Tibial artery (tissue), 4 donors: ENCODE measurements around the gene TIGD1.

Experiments used
- DNase-seq, 2 donors: peaks; one replicate each; pipeline ENCODE4 v3.0.0-alpha.2; 2019
- H3K27ac ChIP-seq, 2 donors: fragments of 200-600 bp; sonication (generic) in 1 of 2; 1 replicate in 1 of 2; 2 replicates in 1 of 2; pipeline ENCODE4 v1.5.1; 2018 to 2019; ENCODE audit warnings: mild to moderate bottlenecking in 1 of 2
- H3K27me3 ChIP-seq, 2 donors: fragments of 200-600 bp; sonication (generic) in 1 of 2; one replicate each; pipeline versions ENCODE4 v1.5.1 to v1.6.0; 2016 to 2019
- H3K36me3 ChIP-seq, 3 donors: fragments of 200-600 bp; sonication (generic) in 2 of 3; one replicate each; pipeline ENCODE4 v1.5.1; 2016 to 2019; ENCODE audit warnings: mild to moderate bottlenecking in 2 of 3
- H3K4me1 ChIP-seq, 4 donors: fragments of 200-600 bp; sonication (generic) in 2 of 4; 1 replicate in 3 of 4; 2 replicates in 1 of 4; pipeline ENCODE4 v1.5.1; 2016 to 2019
- H3K4me3 ChIP-seq, 2 donors: fragments of 200-600 bp; sonication (generic) in 1 of 2; 1 replicate in 1 of 2; 2 replicates in 1 of 2; pipeline ENCODE4 v1.5.1; 2018 to 2019; ENCODE audit warnings: mild to moderate bottlenecking in 2 of 2
- H3K9me3 ChIP-seq, 3 donors: fragments of 200-600 bp; sonication (generic) in 1 of 3; one replicate each; pipeline ENCODE4 v1.5.1; 2016 to 2019
- CTCF ChIP-seq, 2 experiments: fragments of 200-600 bp in 1 of 2; fragments of 450-650 bp in 1 of 2; IDR thresholded peaks; one replicate each; pipeline ENCODE4 v1.5.1; 2017 to 2019; ENCODE audit warnings: antibody characterized with exemption in 2 of 2, mild to moderate bottlenecking in 1 of 2, moderate library complexity in 1 of 2
- intact Hi-C: fragments of 100-400 bp; cut with DNase I; formaldehyde crosslinking; loops from one replicate; pipeline ENCODE4 v1.15.0; 2023; ENCODE audit warnings: low total_unique reads

TIGD1 gene

DNA sequence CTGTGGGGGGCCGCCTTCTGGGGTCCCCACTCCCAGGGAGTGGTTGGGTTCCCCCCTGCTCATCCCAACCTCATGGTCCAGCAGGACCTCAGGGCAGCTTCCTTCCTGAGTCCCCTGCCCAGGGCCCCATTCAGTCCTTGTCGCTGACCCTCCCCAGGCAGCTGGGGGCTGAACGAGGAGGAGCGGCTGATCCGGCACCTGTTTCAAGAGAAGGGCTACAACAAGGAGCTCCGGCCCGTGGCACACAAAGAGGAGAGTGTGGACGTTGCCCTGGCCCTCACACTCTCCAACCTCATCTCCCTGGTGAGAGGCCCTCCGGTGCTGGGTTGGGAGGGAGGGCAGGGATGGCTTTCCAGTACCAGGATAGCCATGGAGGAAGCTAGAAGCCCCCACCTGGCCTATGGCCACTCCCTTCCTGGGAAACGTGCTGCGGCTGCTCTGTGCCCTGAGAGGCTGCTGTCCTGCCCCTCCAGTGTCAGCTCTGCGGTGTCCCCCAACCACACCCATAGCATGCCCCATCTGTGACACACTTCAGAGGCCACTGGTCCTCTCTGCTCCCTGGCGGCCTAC is 23.9 kb downstream of the TIGD1 start:
- no peaks in the 10 kb centered on the region for H3K36me3 ChIP-seq
- no peak overlapping the region for H3K4me3 ChIP-seq
- no peak for TF ChIP-seq CTCF (IDR thresholded peaks at IDR 0.05)
- DNase-seq, result no peak
- peaks cover 0 to 37% (median 24%) of the 10 kb centered on the region in 4 donors for H3K4me1 ChIP-seq
- intact Hi-C loops, result no loop called here
- peaks cover 4 to 64% of the 10 kb centered on the region in 2 donors for H3K27me3 ChIP-seq
- no peaks in the 10 kb centered on the region for H3K9me3 ChIP-seq
- no peak overlapping the region for H3K27ac ChIP-seq

DNA sequence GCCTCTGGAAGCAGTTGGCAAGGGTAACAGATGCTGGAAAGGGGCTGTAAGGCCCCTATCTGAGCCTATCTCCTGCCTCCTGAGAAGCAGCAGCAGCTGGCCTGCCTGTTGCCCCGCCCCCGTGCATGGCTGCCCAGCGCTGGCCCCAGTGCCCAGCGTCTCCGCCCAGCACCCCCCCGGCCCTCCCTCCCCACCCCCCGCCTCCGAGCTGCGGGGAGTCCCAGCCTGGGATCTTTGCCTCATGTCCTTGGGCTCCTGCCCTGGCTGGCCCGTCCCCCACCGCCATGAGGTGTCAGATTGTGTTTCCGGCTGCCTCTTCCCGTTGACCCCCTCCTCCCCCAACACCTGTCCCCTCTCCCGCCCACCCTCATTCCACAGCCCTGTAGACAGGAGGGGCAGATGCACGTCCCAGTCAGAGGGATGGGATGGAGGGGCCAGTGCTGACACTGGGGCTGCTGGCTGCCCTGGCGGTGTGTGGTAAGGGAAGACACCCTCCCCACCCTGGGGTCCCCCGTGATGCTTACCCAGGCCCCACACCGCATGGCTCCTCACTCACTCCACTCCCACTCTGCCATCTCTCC is 24.5 kb downstream of the TIGD1 start, which contains the start of gene CHRND:
Gene CHRND (plus strand): TSS at position 370 of the 581 bp plus-strand sequence. CDS start 56 bp downstream, at position 426.
- TF ChIP-seq CTCF (IDR thresholded peaks at IDR 0.05), result no peak
- Histone ChIP-seq H3K4me1 (peaks cover 0 to 37% (median 24%) of the 10 kb centered on the region in 4 donors), H3K36me3 (no peaks in the 10 kb centered on the region), H3K9me3 (no peaks in the 10 kb centered on the region), H3K27me3 (peaks cover 4 to 69% of the 10 kb centered on the region in 2 donors), H3K27ac (no peak within 1 kb of the TSS), H3K4me3 (no peak within 1 kb of the TSS)
- no peak for DNase-seq
- intact Hi-C loops, result no loop called here

GRCh38 chr2:232525199-232525598 is 25.2 kb downstream of the TIGD1 start:
- Histone ChIP-seq H3K4me3 (no peak overlapping the region), H3K4me1 (peaks cover 0 to 37% (median 24%) of the 10 kb centered on the region in 4 donors), H3K27me3 (peaks cover 4 to 75% of the 10 kb centered on the region in 2 donors), H3K9me3 (no peaks in the 10 kb centered on the region), H3K36me3 (no peaks in the 10 kb centered on the region), H3K27ac (no peak overlapping the region)
- no peak for TF ChIP-seq CTCF (IDR thresholded peaks at IDR 0.05)
- DNase-seq, result no peak
- intact Hi-C loops, result no loop called here

GRCh38 chr2:232524771-232525170 is 25.6 kb downstream of the TIGD1 start:
- Histone ChIP-seq H3K36me3 (no peaks in the 10 kb centered on the region), H3K27me3 (peaks cover 4 to 75% of the 10 kb centered on the region in 2 donors), H3K27ac (no peak overlapping the region), H3K4me3 (no peak overlapping the region), H3K4me1 (peaks cover 0 to 37% (median 24%) of the 10 kb centered on the region in 4 donors), H3K9me3 (no peaks in the 10 kb centered on the region)
- no peak for TF ChIP-seq CTCF (IDR thresholded peaks at IDR 0.05)
- intact Hi-C loops, result no loop called here
- DNase-seq, result no peak

DNA sequence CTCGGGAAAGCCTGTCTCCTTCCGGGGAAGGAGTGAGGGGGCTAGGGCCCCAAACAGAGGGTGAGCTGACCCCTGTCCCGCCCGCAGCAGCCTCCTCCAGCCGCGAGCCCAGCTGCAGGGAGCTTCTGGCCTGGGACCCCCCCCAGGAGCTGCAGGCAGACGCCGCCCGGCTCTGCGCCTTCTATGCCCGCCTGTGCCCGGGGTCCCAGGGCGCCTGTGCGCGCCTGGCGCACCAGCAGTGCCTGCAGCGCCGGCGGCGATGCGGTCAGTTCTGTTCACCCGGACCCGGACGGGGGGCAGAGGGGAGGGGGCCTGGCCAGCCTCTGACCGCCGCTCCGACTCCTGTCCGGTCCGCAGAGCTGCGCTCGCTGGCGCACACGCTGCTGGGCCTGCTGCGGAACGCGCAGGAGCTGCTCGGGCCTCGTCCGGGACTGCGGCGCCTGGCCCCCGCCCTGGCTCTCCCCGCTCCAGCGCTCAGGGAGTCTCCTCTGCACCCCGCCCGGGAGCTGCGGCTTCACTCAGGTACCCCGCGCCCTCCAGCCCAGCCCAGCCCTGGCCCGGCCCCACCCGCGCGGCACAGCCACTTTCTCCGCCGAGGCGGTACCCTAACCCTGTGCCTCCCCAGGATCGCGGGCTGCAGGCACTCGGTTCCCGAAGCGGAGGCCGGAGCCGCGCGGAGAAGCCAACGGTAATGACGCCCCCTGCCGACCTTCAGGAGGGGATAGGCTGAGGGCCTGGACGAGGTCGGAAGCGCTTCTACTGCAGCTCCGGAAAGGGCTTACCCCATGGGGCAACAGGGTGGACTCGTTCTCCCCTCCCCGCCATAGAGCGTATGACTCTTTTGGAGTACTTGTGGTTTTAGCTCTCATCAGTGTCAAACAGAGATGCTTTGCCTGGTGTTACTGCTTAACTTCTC is 26.4 kb downstream of the TIGD1 start:
- TF ChIP-seq CTCF (IDR thresholded peaks at IDR 0.05), result no peak
- intact Hi-C loops, result loop anchor here (2.0 kb wide), 1 partner anchor 79 kb away; no protein-coding TSS in a partner anchor
- DNase-seq, result no peak
- H3K4me1 ChIP-seq, result peaks cover 0 to 37% (median 24%) of the 10 kb centered on the region in 4 donors
- H3K27ac ChIP-seq, result no peak overlapping the region
- no peaks in the 10 kb centered on the region for H3K36me3 ChIP-seq
- H3K9me3 ChIP-seq, result no peaks in the 10 kb centered on the region
- H3K27me3 ChIP-seq, result peaks cover 4 to 80% of the 10 kb centered on the region in 2 donors
- H3K4me3 ChIP-seq, result peak overlapping the region in 1 of 2 donors; percentile 26
